Parathyroid adenoma (tissue), 2 donors: ENCODE results near the gene CACNA1B.

ENCODE experiments used
- H2AFZ ChIP-seq: fragments of 300-600 bp; sonication (generic); one replicate; pipeline ENCODE4 v1.7.0; 2017; ENCODE audit warnings: antibody characterized with exemption, mild to moderate bottlenecking
- H3K27ac ChIP-seq: fragments of 300-600 bp; sonication (generic); one replicate; pipeline ENCODE4 v1.7.0; 2017
- H3K27me3 ChIP-seq: fragments of 300-600 bp; sonication (generic); one replicate; pipeline ENCODE4 v1.7.0; 2017; ENCODE audit warnings: low read length; ENCODE audit not compliant: control insufficient read depth, insufficient read depth
- H3K36me3 ChIP-seq: fragments of 300-600 bp; sonication (generic); one replicate; pipeline ENCODE4 v1.7.0; 2017; ENCODE audit warnings: low read length; ENCODE audit not compliant: control insufficient read depth, insufficient read depth
- H3K4me1 ChIP-seq: fragments of 300-600 bp; sonication (generic); one replicate; pipeline ENCODE4 v1.7.0; 2017; ENCODE audit warnings: control low read depth
- H3K4me2 ChIP-seq: fragments of 300-600 bp; sonication (generic); one replicate; pipeline ENCODE4 v1.7.0; 2017; ENCODE audit warnings: low read length
- H3K4me3 ChIP-seq: fragments of 300-600 bp; sonication (generic); one replicate; pipeline ENCODE4 v1.7.0; 2017; ENCODE audit warnings: low read depth, low read length
- H3K79me2 ChIP-seq: fragments of 300-600 bp; sonication (generic); one replicate; pipeline ENCODE4 v1.7.0; 2017; ENCODE audit warnings: control low read depth
- H3K9ac ChIP-seq: fragments of 300-600 bp; sonication (generic); one replicate; pipeline ENCODE4 v1.7.0; 2017; ENCODE audit warnings: mild to moderate bottlenecking
- H3K9me3 ChIP-seq: fragments of 300-600 bp; sonication (generic); one replicate; pipeline ENCODE4 v1.7.0; 2017; ENCODE audit warnings: low read length; ENCODE audit not compliant: control insufficient read depth
- TF ChIP-seq, protein P1 (sequence below): fragments of 300-600 bp; sonication (generic); IDR thresholded peaks from one replicate; pipeline ENCODE4 v1.7.0; 2017; ENCODE audit warnings: antibody characterized with exemption, mild to moderate bottlenecking
- donor health status: primary hyperparathyroidism.

CACNA1B gene

DNA sequence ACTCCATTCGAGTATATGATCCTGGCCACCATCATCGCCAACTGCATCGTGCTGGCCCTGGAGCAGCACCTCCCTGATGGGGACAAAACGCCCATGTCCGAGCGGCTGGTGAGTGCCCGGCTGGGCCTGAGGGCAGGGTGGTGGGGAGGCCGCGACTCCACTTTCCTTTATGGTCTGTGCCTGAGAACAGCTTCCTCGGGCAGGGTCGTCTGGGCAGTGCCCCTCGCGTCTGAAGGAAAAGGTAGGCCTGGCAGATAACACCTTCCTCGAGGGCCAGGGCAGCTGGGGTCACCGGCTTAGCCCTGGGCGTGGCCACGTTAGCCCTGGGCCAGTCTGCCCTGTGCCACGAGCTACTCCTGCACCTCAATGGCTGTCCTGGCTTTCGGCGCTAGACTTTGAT is 1.5 kb downstream of the CACNA1B start:
- Histone ChIP-seq H3K4me2 (no peak overlapping the region), H3K4me1 (no peaks in the 10 kb centered on the region), H3K36me3 (no peaks in the 10 kb centered on the region), H3K9ac (no peak overlapping the region), H3K27ac (no peak overlapping the region), H3K4me3 (no peak overlapping the region), H3K27me3 (no peaks in the 10 kb centered on the region), H3K79me2 (no peaks in the 10 kb centered on the region), H3K9me3 (no peaks in the 10 kb centered on the region), H2AFZ (no peak overlapping the region)
- TF ChIP-seq, protein P1, sequence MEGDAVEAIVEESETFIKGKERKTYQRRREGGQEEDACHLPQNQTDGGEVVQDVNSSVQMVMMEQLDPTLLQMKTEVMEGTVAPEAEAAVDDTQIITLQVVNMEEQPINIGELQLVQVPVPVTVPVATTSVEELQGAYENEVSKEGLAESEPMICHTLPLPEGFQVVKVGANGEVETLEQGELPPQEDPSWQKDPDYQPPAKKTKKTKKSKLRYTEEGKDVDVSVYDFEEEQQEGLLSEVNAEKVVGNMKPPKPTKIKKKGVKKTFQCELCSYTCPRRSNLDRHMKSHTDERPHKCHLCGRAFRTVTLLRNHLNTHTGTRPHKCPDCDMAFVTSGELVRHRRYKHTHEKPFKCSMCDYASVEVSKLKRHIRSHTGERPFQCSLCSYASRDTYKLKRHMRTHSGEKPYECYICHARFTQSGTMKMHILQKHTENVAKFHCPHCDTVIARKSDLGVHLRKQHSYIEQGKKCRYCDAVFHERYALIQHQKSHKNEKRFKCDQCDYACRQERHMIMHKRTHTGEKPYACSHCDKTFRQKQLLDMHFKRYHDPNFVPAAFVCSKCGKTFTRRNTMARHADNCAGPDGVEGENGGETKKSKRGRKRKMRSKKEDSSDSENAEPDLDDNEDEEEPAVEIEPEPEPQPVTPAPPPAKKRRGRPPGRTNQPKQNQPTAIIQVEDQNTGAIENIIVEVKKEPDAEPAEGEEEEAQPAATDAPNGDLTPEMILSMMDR = no peak

DNA sequence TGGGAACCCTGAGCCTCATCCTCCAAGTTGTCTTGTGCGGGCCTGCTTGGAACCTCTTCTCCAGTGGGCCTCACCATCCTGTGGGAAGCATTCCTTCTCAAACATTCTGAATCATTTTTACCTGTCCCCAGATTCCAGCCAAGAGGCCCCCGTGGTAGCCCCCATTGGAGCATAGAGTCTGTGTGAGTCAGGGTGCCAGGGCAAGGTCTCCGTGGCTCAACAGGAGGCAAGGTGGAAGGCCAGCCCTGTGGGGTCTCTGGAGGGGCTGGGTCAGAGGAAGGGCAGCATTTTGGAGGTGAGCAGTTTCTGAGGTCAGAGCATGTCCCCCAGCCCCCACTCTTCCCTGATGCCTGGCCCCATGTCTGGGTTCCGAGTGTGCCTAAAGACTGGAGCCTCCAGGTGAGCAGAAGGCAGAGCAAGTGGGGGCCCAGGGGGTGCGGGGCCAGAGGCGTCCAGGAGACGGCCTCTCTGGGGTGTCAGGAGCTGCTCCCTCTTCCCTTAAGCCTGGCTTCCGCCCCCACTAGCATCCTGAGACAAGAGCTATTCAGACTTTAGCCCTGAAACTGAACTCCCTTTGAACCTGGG is 2.1 kb downstream of the CACNA1B start:
- Histone ChIP-seq H3K4me3 (no peak overlapping the region), H3K9me3 (no peaks in the 10 kb centered on the region), H3K27ac (no peak overlapping the region), H3K4me2 (no peak overlapping the region), H2AFZ (no peak overlapping the region), H3K36me3 (no peaks in the 10 kb centered on the region), H3K27me3 (no peaks in the 10 kb centered on the region), H3K4me1 (no peaks in the 10 kb centered on the region), H3K79me2 (no peaks in the 10 kb centered on the region), H3K9ac (no peak overlapping the region)
- TF ChIP-seq, protein P1 = no peak

DNA sequence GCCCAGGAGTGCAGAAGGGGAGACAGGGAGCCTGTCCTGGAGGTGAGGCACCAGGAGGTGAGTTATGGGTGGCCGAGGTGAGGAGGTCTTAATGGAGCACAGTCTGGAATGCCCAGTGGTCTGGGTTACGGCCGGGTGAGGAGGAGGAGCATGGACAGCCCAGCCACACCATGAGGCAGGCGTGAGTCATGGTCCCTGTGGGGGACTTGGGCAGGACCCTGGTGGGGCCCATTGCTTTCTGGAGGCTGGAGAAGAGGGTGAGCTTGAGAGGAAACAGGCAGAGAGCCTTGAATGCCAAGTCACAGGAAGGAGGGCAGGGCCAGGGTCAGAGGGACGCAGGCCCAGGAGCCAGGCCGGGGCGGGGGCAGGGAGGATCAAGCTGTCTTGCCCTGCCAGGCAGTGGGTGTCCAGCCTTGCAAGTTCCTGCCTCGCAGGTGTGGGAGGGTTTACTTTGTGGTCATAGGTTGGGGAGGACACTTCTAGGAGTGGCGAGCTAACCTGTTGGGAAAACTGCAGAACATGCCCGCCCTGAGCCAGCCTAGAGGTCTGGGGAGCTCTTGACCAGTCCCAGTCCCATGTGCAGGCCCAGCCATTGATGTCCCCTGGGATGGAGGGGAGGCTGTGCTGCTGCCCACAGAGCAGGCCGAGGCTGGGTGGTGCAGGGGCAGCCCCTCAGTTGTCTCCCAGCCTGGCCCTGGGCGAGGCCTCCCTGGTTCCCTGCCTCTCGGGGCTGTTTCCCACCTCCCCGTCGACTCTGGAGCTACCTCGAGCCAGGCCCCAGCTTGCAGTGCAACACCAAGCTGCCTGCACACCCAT is 2.8 kb downstream of the CACNA1B start:
- H3K9me3 ChIP-seq = no peaks in the 10 kb centered on the region
- no peak overlapping the region for H2AFZ ChIP-seq
- H3K27ac ChIP-seq = no peak overlapping the region
- H3K36me3 ChIP-seq = no peaks in the 10 kb centered on the region
- no peaks in the 10 kb centered on the region for H3K27me3 ChIP-seq
- H3K4me2 ChIP-seq = no peak overlapping the region
- no peaks in the 10 kb centered on the region for H3K4me1 ChIP-seq
- no peak overlapping the region for H3K9ac ChIP-seq
- H3K79me2 ChIP-seq = no peaks in the 10 kb centered on the region
- TF ChIP-seq, protein P1 = no peak
- H3K4me3 ChIP-seq = no peak overlapping the region

DNA sequence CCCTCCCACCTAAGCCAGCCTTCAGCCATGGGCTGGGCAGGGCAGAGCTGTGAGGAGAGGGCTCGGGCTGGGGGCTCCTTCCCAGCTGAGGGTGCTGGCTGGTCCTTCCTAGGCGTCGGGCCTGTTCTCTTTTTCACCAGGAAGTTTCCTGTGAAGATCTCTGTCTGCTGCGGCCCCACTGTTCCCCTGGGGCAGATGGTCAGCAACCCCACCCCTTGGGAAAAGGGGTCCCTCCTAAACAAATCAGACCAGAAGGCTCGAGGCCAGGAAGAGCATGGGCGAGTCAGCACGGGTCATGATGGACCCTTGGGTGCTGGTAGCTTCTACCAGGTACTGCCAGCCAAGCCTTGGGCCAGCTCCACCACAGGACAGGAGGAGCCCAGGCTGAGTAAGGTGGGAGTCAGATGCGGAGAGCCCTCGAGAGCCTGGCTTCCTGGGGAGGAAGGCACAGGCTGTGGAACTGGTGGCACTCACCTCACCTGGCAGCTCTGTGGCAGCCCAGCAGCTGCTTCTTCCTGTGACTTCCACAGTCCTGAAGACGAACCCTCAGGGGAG is 3.5 kb downstream of the CACNA1B start:
- Histone ChIP-seq H3K27me3 (no peaks in the 10 kb centered on the region), H3K36me3 (no peaks in the 10 kb centered on the region), H3K27ac (no peak overlapping the region), H3K9me3 (no peaks in the 10 kb centered on the region), H3K4me1 (no peaks in the 10 kb centered on the region), H3K79me2 (no peaks in the 10 kb centered on the region), H3K4me3 (no peak overlapping the region), H3K4me2 (no peak overlapping the region), H3K9ac (no peak overlapping the region), H2AFZ (no peak overlapping the region)
- TF ChIP-seq, protein P1 = no peak
